ENCODE measurements around the gene RNF222. TPM values are rescaled to one million over a fixed set of nuclear protein-coding genes. Genes with fewer than 3 reads are reported as not detected.
A peak's percentile ranks its signal among the peaks of the same experiment; 100 is the strongest.

Gene RNF222
- total and polyA plus RNA-seq, 10 of the 15 experiments (the other 5 are each of a cell fraction or from before 2014, with no cell fraction given): not detected

DNA sequence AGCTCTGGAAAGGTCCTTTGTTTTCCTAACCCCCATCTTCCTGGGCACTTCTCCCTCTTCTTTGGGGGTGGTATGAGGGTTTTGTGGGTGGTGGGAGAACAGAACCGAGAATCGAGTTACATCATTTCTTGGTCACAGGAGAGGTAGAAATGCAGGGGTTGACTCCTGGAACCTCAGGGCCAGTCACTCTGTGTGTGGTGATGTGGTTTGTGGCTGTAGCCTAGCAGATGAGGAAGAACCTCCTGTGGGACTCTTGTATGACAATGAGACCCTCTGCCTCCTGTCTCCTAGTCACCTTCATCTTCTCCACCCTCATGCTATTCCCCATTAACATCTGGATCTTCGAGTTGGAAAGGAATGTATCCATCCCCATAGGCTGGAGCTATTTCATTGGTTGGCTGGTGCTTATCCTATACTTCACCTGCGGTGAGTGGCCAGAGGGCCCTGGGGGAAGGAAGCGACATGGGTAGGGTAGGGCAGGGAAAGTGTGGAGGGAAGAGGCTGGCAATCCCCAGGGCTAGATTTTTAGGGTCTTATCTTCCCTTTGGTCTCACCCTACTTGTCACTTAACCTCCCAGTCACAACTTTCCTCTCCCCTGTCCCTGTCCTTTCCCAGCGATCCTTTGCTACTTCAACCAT, 52.5 kb downstream of the RNF222 start:
- Histone ChIP-seq H3K9me3 (replicated peaks; ENCODE audit: control insufficient read depth, insufficient read depth, low read length) (no peaks in the 10 kb centered on the region), H3K4me1 (ENCODE audit: control insufficient read depth, insufficient read depth, low read length) (no peaks in the 10 kb centered on the region), H4K20me1 (ENCODE audit: control insufficient read depth, insufficient read depth) (no peaks in the 10 kb centered on the region), H3K79me2 (ENCODE audit: control insufficient read depth, insufficient read depth, low read length) (no peaks in the 10 kb centered on the region), H2AFZ (ENCODE audit: control insufficient read depth, low read depth, low read length) (no peak overlapping the region), H3K27ac (ENCODE audit: control insufficient read depth, insufficient read depth) (no peak overlapping the region), H3K4me2 (ENCODE audit: control insufficient read depth, insufficient read depth) (no peak overlapping the region), H3K27me3 (replicated peaks in 1 of 2; ENCODE audit: control insufficient read depth in 2 of 2, insufficient read depth in 2 of 2, low read length in 1 of 2) (no peaks in the 10 kb centered on the region), H3K4me3 (no peak overlapping the region), H3K9ac (ENCODE audit: control insufficient read depth, insufficient read depth, low read length) (no peak overlapping the region), H3K36me3 (ENCODE audit: control insufficient read depth in 2 of 2, insufficient read depth in 2 of 2, low read length in 1 of 2) (no peaks in the 10 kb centered on the region)
- ChIA-PET RAD21 (ENCODE audit: unreplicated experiment) (no interaction called here), POLR2A (no interaction called here), SMC1A (ENCODE audit: uncharacterized antibody, unreplicated experiment) (no interaction called here), CTCF (interaction anchor here (1.0 kb wide), 1 partner anchor 11 kb away, joined by 3 read pairs; no protein-coding TSS in a partner anchor)
- FAIRE-seq (no peak), DNase-seq (ENCODE audit: low read depth, low spot score) (no peak), ATAC-seq (0 out of 3 replicates have a peak, but pooled peaks have one; percentile 21)
- peak; percentile 47 for TF ChIP-seq RUNX3 (IDR thresholded peaks at IDR 0.05; ENCODE audit: low read length)
- TF ChIP-seq MTA2 (IDR thresholded peaks at IDR 0.05; ENCODE audit: low read depth): no peak
- TF ChIP-seq ZBTB33 (IDR thresholded peaks at IDR 0.05): no peak
- WGBS (ENCODE audit: insufficient coverage, insufficient replicate concordance, low lambda C conversion rate, missing lambda C conversion rate): 33% methylated on average over 6 of the region's 6 CpGs
- intact Hi-C loops (cut with micrococcal nuclease; ENCODE audit: unreplicated experiment): no loop called here
- in situ Hi-C loops (cut with MboI): no loop called here
- no TSS peak for BruUV-seq (replicated peaks)

GRCh38 chr17:8341456-8341855, 56.2 kb downstream of the RNF222 start:
- WGBS (ENCODE audit: insufficient coverage, insufficient replicate concordance, low lambda C conversion rate, missing lambda C conversion rate): 28% methylated on average over 4 of the region's 4 CpGs
- DNase-seq (ENCODE audit: low read depth, low spot score): no peak
- SMC1A ChIA-PET (ENCODE audit: uncharacterized antibody, unreplicated experiment): interaction anchor here (1.6 kb wide), 1 partner anchor 19 kb away, joined by 3 read pairs; no protein-coding TSS in a partner anchor
- Histone ChIP-seq H3K36me3 (ENCODE audit: control insufficient read depth in 2 of 2, insufficient read depth in 2 of 2, low read length in 1 of 2) (no peaks in the 10 kb centered on the region), H3K4me3 (no peak overlapping the region), H3K79me2 (ENCODE audit: control insufficient read depth, insufficient read depth, low read length) (no peaks in the 10 kb centered on the region), H2AFZ (ENCODE audit: control insufficient read depth, low read depth, low read length) (no peak overlapping the region), H3K9ac (ENCODE audit: control insufficient read depth, insufficient read depth, low read length) (no peak overlapping the region), H3K27ac (ENCODE audit: control insufficient read depth, insufficient read depth) (no peak overlapping the region), H4K20me1 (ENCODE audit: control insufficient read depth, insufficient read depth) (no peaks in the 10 kb centered on the region), H3K4me2 (ENCODE audit: control insufficient read depth, insufficient read depth) (no peak overlapping the region), H3K4me1 (ENCODE audit: control insufficient read depth, insufficient read depth, low read length) (no peaks in the 10 kb centered on the region), H3K9me3 (replicated peaks; ENCODE audit: control insufficient read depth, insufficient read depth, low read length) (no peaks in the 10 kb centered on the region), H3K27me3 (replicated peaks in 1 of 2; ENCODE audit: control insufficient read depth in 2 of 2, insufficient read depth in 2 of 2, low read length in 1 of 2) (no peaks in the 10 kb centered on the region; a peak in 1 of 4 replicates)
- in situ Hi-C loops (cut with MboI): no loop called here
- no peak for FAIRE-seq
- intact Hi-C loops (cut with micrococcal nuclease; ENCODE audit: unreplicated experiment): no loop called here
- BruUV-seq (replicated peaks): no TSS peak
- CTCF ChIA-PET: interaction anchor here (0.5 kb wide), 1 partner anchor 1458 kb away, joined by 5 read pairs; no protein-coding TSS in a partner anchor
- RAD21 ChIA-PET (ENCODE audit: unreplicated experiment): no interaction called here
- no peak for ATAC-seq
- POLR2A ChIA-PET: no interaction called here
- TF ChIP-seq NRF1 (conservative IDR thresholded peaks at IDR 0.05; ENCODE audit: low read depth, low read length): no peak
- no peak for TF ChIP-seq TAF1 (IDR thresholded peaks at IDR 0.05; ENCODE audit: borderline replicate concordance, low read depth, low read length)
- TF ChIP-seq, protein P1, sequence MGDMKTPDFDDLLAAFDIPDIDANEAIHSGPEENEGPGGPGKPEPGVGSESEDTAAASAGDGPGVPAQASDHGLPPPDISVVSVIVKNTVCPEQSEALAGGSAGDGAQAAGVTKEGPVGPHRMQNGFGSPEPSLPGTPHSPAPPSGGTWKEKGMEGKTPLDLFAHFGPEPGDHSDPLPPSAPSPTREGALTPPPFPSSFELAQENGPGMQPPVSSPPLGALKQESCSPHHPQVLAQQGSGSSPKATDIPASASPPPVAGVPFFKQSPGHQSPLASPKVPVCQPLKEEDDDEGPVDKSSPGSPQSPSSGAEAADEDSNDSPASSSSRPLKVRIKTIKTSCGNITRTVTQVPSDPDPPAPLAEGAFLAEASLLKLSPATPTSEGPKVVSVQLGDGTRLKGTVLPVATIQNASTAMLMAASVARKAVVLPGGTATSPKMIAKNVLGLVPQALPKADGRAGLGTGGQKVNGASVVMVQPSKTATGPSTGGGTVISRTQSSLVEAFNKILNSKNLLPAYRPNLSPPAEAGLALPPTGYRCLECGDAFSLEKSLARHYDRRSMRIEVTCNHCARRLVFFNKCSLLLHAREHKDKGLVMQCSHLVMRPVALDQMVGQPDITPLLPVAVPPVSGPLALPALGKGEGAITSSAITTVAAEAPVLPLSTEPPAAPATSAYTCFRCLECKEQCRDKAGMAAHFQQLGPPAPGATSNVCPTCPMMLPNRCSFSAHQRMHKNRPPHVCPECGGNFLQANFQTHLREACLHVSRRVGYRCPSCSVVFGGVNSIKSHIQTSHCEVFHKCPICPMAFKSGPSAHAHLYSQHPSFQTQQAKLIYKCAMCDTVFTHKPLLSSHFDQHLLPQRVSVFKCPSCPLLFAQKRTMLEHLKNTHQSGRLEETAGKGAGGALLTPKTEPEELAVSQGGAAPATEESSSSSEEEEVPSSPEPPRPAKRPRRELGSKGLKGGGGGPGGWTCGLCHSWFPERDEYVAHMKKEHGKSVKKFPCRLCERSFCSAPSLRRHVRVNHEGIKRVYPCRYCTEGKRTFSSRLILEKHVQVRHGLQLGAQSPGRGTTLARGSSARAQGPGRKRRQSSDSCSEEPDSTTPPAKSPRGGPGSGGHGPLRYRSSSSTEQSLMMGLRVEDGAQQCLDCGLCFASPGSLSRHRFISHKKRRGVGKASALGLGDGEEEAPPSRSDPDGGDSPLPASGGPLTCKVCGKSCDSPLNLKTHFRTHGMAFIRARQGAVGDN (IDR thresholded peaks at IDR 0.05): no peak
